NAMALWA (cell line): ENCODE results near the gene PCDH9.
"Not testable (repeated sequence)": the region's sequence is repeated elsewhere in the genome, so short reads cannot be mapped to it uniquely, and the experiment has no call there.

Source experiments
- DNase-seq: peaks from one replicate; pipeline ENCODE4 v3.0.0-alpha.2; 2015; ENCODE audit warnings: low spot score

The PCDH9 gene

GRCh38 chr13:66659701-66660467 lies 570.3 kb downstream of the PCDH9 start:
- peak; percentile 85 for DNase-seq

DNA sequence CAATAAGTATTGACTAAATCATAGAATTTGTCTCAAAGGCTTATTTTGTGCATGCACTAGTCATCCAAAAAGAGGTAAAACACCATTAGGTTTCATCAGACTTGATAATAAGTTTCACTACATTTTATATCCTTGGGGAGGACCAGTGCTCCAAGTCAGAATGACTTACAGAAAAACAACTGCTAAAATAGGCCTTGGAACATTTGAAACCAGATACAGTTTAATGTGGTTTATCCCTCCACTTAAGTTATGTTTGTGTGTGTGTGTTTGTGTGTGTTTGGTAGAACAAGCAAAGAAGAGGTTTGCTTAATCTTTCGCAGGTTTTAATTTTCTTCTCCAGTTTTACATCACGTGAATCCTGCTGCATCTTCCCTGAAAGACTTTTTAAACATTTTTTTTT lies 570.9 kb downstream of the PCDH9 start:
- no peak for DNase-seq

DNA sequence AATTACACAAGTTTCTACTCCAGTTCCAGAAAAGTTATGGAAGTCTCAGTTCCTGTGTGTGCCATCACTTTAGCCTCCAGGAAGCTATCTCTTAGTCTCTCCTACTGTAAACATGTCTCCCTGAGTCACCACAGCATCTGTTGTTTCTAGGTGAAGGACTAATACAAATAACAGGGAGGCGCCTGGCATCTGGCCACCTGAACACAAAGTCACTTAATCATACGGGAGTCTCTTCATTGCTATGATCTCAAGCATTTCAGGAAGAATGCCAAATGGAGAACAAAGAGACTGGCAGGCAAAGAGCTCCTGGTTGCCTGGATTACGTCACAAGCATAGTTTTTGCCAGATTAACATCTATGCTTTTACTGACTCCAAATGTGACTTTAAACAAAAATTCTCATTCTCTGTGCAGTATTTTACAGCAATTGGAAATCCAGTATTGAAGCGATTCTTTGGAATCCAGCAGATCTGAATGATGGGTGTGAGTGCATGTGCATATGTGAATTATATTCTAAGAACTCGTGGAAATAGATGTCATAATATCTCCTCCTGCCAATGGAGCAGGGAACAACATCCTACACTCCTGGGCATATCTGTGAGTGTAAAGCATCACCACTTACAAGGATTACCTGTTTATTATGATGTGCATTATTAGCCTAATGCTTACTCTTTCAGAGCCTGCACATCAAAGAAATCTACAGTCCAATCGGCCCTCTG lies 572.8 kb downstream of the PCDH9 start:
- no peak for DNase-seq

- no peak for DNase-seq
These were observed 574.2 kb downstream of the PCDH9 start for GRCh38 chr13:66655847-66656454.

DNA sequence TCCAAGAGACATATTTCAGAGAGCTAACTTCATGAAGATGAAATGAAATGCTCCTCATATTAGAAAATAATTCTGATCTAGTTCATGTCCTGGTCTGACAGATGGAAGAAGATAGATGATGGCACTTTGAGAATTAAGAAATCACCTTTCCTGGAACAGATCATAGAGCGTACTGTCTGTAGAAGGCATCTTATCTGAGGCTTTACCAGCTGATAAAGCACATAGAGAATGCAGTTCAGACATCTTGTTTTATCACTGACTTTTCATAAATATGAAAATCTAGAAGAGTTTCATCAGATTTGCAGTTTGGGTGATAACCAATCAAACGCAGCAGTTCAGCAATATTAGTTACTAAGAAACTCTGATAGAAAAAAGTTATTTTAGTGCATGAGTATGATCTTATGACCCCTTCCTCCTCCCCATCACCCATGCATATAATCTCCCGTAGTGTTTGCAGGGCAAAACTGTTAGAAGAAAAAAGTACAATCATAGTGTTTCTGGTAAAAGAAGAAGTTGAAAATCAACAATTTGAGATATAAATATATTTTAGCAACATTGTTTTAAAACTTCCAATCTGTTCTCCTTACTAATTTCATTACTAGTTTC lies 585.2 kb downstream of the PCDH9 start:
- peak; percentile 24 for DNase-seq

- no peak for DNase-seq
These were observed 589.9 kb downstream of the PCDH9 start for GRCh38 chr13:66640231-66640630.

GRCh38 chr13:66639044-66639443 lies 591.1 kb downstream of the PCDH9 start:
- no peak for DNase-seq

DNA sequence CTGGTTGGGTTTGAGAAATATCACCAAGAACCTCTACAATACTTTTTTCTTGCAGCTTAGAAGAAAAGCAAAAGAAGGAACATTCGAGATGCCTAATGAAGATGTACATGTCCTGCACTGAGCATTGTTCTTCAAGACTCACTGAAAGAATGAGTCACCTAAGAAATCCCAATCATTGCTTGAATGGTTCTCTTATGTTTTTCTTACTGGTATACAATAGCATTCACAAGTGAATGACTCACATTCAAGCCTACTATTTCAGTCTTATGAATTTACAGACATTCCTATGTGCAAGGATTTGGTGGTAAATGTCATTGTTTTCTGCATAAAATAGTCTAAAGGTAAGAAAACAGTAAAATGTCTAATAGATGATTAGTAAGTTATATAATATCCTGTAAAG lies 594.6 kb downstream of the PCDH9 start:
- DNase-seq = no peak

DNA sequence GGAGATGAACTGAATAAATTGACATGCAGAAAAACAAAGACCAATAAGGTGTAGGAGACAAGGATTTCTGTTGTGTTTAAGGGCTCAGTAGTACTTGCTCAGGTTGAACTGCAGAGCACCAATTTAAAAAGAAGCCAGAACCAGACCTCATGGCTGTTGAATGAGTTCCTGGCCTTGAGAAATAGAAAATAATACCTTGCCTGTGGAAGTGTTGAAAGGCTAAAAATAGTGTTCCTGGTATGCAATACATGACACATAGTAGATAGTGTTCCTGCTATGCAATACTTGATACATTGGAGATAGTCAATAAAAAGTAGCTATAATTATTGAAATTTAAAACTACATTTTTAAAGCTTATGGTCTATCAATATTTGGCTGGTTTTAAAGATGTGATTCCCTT lies 595.8 kb downstream of the PCDH9 start:
- DNase-seq = no peak

DNA sequence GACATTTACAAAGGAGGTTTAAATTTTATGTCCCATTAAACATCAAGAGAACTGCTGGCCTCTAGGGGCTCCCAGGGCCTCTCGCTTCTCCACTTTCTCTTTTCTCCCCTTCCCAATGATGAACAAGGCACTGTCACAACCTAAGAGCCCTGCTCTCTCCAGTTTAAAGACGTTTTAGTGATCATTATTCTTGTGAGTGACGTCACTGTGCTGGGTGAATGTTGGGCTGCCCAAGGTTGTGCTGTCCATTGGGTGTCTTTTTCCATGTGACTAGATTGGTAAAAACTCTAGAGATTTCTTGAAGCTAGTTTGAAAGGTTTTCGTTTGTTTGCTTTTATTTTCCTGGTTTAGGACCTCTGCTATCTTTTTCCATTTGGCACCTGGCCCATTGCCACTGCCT lies 602.6 kb downstream of the PCDH9 start:
- no peak for DNase-seq

DNA sequence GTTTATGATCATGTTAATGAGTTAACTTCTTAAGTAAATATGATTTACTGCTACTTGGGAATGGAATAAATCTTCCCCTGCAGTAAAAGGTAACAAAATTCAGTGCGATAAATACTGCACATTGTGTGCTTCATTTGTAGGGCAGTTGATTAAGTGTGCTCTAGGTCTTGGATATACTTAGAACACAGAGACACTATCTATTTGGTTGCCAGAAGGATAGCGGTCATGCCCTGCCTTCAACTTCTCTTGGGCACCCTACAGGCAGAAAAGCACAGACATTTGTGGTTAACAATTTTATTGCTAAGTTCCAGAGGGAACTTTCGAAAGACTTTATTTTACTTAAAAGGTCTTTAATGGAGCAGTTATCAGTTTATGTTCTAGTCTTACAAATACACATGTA lies 605.8 kb downstream of the PCDH9 start:
- no peak for DNase-seq

GRCh38 chr13:66623129-66623820 lies 606.9 kb downstream of the PCDH9 start:
- DNase-seq = no peak

- not testable (repeated sequence) for DNase-seq
These were observed 608.2 kb downstream of the PCDH9 start for GRCh38 chr13:66621906-66622447.

DNA sequence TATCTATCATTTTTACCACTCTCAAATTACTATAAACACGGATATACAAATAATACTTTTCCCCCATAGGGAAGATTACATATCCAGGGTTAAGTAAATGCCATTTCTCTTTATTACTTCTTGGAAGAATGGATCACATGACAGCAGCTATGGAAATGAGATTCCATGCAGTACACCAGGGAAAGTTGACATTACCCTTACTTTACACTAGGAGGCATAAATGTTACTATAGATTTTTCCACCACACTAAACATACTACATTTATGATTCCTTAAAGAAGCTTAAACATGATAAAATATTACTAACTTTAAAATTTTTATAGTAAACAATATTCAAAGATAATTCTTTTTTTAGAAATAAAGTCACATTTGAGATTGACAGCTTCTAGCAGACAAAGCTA lies 611.4 kb downstream of the PCDH9 start:
- peak; percentile 51 for DNase-seq

DNA sequence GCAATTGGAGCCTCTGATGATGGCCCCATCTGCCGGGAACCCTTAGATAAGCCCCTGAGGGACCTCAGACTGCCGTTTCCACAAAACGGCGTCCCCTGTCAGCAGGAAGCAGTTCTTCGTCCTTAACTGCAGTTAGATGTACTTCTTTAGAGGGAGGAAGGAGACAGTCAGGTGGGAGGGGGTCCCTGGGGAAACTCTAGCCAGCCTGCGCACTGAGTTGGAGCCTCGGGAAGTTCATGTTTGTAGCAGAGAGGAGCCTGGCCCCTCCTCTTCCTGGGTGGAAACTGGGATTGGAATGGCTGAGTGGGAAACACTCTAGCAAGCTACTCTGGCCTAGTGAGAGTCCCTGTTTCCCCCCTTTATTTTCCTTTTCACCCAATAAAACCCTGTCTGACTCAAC lies 612.4 kb downstream of the PCDH9 start:
- no peak for DNase-seq

DNA sequence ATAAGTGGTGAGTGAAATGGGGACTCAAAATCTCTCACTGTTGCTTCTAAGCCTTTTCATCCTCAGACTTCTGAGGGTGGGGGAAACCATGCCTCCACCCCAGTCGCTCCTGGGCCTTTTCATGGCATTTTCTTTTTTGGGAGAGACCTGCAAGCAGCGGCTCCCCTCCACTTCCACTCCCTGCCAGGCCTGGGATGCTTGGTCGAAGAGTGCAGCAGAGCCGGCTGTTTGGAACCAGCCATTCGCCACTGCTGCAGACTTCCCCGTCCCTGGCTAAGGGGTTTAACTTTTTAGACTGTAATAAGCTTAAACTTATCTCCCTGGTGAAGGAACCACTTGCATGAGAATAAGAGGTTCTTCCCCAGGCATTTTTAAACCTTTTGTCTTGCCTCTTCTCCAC lies 617.2 kb downstream of the PCDH9 start:
- no peak for DNase-seq

- no peak for DNase-seq
These were observed 643.6 kb downstream of the PCDH9 start for GRCh38 chr13:66586489-66586888.

- no peak for DNase-seq
These were observed 644.4 kb downstream of the PCDH9 start for GRCh38 chr13:66585669-66586203.

GRCh38 chr13:66581675-66582074 lies 648.5 kb downstream of the PCDH9 start:
- DNase-seq = no peak

DNA sequence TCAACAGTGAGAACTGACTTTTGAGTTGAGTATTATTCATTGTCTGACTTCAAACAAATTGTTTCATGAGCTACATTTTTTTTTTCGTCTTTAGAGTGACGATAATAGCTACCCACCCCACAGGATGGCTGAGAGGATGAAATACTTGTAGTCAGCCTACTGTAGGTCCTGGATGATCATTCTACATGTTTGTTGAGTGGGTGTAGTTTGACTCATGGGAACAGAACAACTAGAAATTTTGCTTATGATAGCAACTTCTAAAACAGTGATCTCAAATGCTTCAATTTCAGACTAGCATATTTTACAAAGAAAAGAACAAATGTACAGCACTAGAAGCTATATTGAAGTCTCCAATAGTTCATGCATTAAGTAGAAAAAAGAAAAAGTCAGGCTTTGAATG lies 651.8 kb downstream of the PCDH9 start:
- DNase-seq = no peak

- no peak for DNase-seq
These were observed 652.8 kb downstream of the PCDH9 start for GRCh38 chr13:66577358-66577757.

DNA sequence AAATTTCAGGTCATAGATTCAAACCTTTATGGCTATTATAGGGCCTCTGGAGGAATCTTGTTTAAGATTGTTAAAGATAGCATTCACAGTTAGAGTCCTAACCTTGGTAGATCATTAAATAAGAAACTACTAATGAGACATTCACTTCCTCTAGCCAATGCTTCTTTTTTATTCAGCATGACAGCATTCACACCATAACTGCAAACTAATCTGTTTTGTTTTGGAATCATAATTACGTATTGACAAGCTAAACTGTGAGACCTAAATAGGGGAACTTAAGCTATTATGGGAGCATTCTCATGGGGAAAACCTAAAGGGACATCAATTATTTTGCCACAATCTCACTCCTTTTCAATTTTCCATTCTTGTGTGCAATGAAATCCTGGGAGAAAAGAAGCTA lies 653.8 kb downstream of the PCDH9 start:
- no peak for DNase-seq
